Parathyroid adenoma (tissue), 2 donors: ENCODE measurements around the gene MBD3L2.

Experiments used
- H2AFZ ChIP-seq: fragments of 300-600 bp; sonication (generic); one replicate; pipeline ENCODE4 v1.7.0; 2017; ENCODE audit warnings: antibody characterized with exemption, mild to moderate bottlenecking
- H3K27ac ChIP-seq: fragments of 300-600 bp; sonication (generic); one replicate; pipeline ENCODE4 v1.7.0; 2017
- H3K27me3 ChIP-seq: fragments of 300-600 bp; sonication (generic); one replicate; pipeline ENCODE4 v1.7.0; 2017; ENCODE audit warnings: low read length; ENCODE audit not compliant: control insufficient read depth, insufficient read depth
- H3K36me3 ChIP-seq: fragments of 300-600 bp; sonication (generic); one replicate; pipeline ENCODE4 v1.7.0; 2017; ENCODE audit warnings: low read length; ENCODE audit not compliant: control insufficient read depth, insufficient read depth
- H3K4me1 ChIP-seq: fragments of 300-600 bp; sonication (generic); one replicate; pipeline ENCODE4 v1.7.0; 2017; ENCODE audit warnings: control low read depth
- H3K4me2 ChIP-seq: fragments of 300-600 bp; sonication (generic); one replicate; pipeline ENCODE4 v1.7.0; 2017; ENCODE audit warnings: low read length
- H3K4me3 ChIP-seq: fragments of 300-600 bp; sonication (generic); one replicate; pipeline ENCODE4 v1.7.0; 2017; ENCODE audit warnings: low read depth, low read length
- H3K79me2 ChIP-seq: fragments of 300-600 bp; sonication (generic); one replicate; pipeline ENCODE4 v1.7.0; 2017; ENCODE audit warnings: control low read depth
- H3K9ac ChIP-seq: fragments of 300-600 bp; sonication (generic); one replicate; pipeline ENCODE4 v1.7.0; 2017; ENCODE audit warnings: mild to moderate bottlenecking
- H3K9me3 ChIP-seq: fragments of 300-600 bp; sonication (generic); one replicate; pipeline ENCODE4 v1.7.0; 2017; ENCODE audit warnings: low read length; ENCODE audit not compliant: control insufficient read depth
- TF ChIP-seq, protein P1 (sequence below): fragments of 300-600 bp; sonication (generic); IDR thresholded peaks from one replicate; pipeline ENCODE4 v1.7.0; 2017; ENCODE audit warnings: antibody characterized with exemption, mild to moderate bottlenecking
- donor health status: primary hyperparathyroidism.

Gene MBD3L2

GRCh38 chr19:7068599-7068998 is 19.5 kb downstream of the MBD3L2 start:
- H3K36me3 ChIP-seq = no peaks in the 10 kb centered on the region
- H3K4me1 ChIP-seq = no peaks in the 10 kb centered on the region
- H2AFZ ChIP-seq = peak overlapping the region; percentile 94
- no peaks in the 10 kb centered on the region for H3K9me3 ChIP-seq
- H3K27me3 ChIP-seq = no peaks in the 10 kb centered on the region
- peaks cover 3% of the 10 kb centered on the region for H3K79me2 ChIP-seq
- peak overlapping the region; percentile 91 for H3K27ac ChIP-seq
- peak overlapping the region; percentile 50 for H3K4me2 ChIP-seq
- no peak overlapping the region for H3K9ac ChIP-seq
- TF ChIP-seq, protein P1, sequence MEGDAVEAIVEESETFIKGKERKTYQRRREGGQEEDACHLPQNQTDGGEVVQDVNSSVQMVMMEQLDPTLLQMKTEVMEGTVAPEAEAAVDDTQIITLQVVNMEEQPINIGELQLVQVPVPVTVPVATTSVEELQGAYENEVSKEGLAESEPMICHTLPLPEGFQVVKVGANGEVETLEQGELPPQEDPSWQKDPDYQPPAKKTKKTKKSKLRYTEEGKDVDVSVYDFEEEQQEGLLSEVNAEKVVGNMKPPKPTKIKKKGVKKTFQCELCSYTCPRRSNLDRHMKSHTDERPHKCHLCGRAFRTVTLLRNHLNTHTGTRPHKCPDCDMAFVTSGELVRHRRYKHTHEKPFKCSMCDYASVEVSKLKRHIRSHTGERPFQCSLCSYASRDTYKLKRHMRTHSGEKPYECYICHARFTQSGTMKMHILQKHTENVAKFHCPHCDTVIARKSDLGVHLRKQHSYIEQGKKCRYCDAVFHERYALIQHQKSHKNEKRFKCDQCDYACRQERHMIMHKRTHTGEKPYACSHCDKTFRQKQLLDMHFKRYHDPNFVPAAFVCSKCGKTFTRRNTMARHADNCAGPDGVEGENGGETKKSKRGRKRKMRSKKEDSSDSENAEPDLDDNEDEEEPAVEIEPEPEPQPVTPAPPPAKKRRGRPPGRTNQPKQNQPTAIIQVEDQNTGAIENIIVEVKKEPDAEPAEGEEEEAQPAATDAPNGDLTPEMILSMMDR = no peak
- peak overlapping the region; percentile 96 for H3K4me3 ChIP-seq

- peak within 1 kb of the TSS; percentile 91 for H3K27ac ChIP-seq
- TF ChIP-seq, protein P1 = no peak
- peak within 1 kb of the TSS; percentile 96 for H3K4me3 ChIP-seq
- peaks cover 3% of the 10 kb centered on the region for H3K79me2 ChIP-seq
- peak within 1 kb of the TSS; percentile 93 for H3K4me2 ChIP-seq
- no peaks in the 10 kb centered on the region for H3K9me3 ChIP-seq
- no peaks in the 10 kb centered on the region for H3K36me3 ChIP-seq
- H2AFZ ChIP-seq = peak within 1 kb of the TSS; percentile 94
- H3K4me1 ChIP-seq = no peaks in the 10 kb centered on the region
- no peaks in the 10 kb centered on the region for H3K27me3 ChIP-seq
- H3K9ac ChIP-seq = peak within 1 kb of the TSS; percentile 73
Observed at GRCh38 chr19:7069042-7069903, 20.2 kb downstream of the MBD3L2 start, which contains the start of gene ZNF557. TSS of gene ZNF557 (plus strand) at chr19:7069703. CDS start at chr19:7075075, 5,372 bp downstream.

- Histone ChIP-seq H3K36me3 (no peaks in the 10 kb centered on the region), H3K9me3 (no peaks in the 10 kb centered on the region), H3K27ac (peak overlapping the region; percentile 91), H3K27me3 (no peaks in the 10 kb centered on the region), H3K79me2 (peaks cover 3% of the 10 kb centered on the region), H3K4me1 (no peaks in the 10 kb centered on the region), H3K4me3 (peak overlapping the region; percentile 96), H3K9ac (peak overlapping the region; percentile 73), H3K4me2 (peak overlapping the region; percentile 93), H2AFZ (peak overlapping the region; percentile 94)
- TF ChIP-seq, protein P1 = no peak
Observed at GRCh38 chr19:7069904-7070226, 20.7 kb downstream of the MBD3L2 start.

DNA sequence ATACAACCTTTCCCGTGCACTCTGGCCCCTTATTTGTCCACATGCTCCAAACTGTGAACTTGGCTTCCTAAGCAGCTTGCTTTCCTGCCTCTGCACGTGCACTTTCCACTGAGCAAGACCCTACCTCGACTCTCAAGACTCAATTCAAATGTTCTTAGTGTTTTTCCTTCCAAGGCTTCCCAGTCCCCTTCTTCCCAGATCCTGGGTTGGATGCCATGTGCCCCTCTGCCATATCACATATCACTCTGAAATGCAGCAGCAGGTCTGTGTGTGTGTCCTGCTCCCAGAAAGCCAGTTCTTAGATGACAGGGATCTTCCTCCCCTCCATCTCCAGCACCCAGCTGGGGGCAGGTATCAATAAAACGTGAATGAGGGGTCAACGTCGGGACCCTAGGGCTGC is 23.4 kb downstream of the MBD3L2 start:
- H3K4me3 ChIP-seq = no peak overlapping the region
- H3K9me3 ChIP-seq = no peaks in the 10 kb centered on the region
- H3K27ac ChIP-seq = no peak overlapping the region
- H3K27me3 ChIP-seq = no peaks in the 10 kb centered on the region
- TF ChIP-seq, protein P1 = no peak
- peaks cover 4% of the 10 kb centered on the region for H3K36me3 ChIP-seq
- H3K9ac ChIP-seq = no peak overlapping the region
- peaks cover 3% of the 10 kb centered on the region for H3K79me2 ChIP-seq
- no peak overlapping the region for H3K4me2 ChIP-seq
- no peak overlapping the region for H2AFZ ChIP-seq
- no peaks in the 10 kb centered on the region for H3K4me1 ChIP-seq
